Measurements from ENCODE around the gene SLC26A1. TPM values are rescaled to one million over a fixed set of nuclear protein-coding genes. Genes with fewer than 3 reads are reported as not detected.

Gene SLC26A1
- polyA plus RNA-seq, 1 donor (not counting 4 experiments of a cell fraction or from before 2014, with no cell fraction given), result not detected

DNA sequence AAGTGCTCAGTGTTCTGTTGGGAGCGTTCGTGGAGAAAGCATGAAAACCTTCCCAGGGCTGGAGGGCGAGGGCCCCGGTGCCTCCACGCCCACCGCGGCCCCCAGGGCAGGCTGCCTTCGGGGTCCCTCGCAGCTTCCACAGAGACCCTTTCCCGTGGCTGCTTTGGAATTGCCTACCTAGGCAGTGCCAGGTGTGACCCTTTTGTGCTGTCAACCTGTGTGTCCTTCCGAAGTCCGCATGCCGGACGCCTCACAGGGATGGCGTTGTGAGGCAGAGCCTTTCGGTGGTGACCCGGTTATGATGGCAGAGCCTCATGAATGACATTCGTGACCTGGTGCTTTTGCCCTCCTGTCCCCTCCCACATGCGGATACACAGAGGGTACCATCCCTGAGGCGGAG is 43.5 kb downstream of the SLC26A1 start:
- no peak overlapping the region for H2AFZ ChIP-seq (ENCODE audit: control insufficient read depth, low read length)
- FAIRE-seq, result no peak
- TF ChIP-seq CTCF (optimal IDR thresholded peaks at IDR 0.05 in 1 of 3, IDR thresholded peaks at IDR 0.05 in 1 of 3, conservative IDR thresholded peaks at IDR 0.05 in 1 of 3; ENCODE audit: extremely low read depth in 1 of 3, insufficient read depth in 2 of 3, low read length in 3 of 3), result no peak
- no peak for TF ChIP-seq EZH2 (IDR thresholded peaks at IDR 0.05; ENCODE audit: low read length)
- H3K79me2 ChIP-seq (ENCODE audit: control insufficient read depth, insufficient read depth, low read length), result no peaks in the 10 kb centered on the region
- dilution Hi-C loops (cut with MboI; ENCODE audit: extremely low pct_ligation_motif_present, low sequenced_read_pairs), result no loop called here
- H4K20me1 ChIP-seq (ENCODE audit: control insufficient read depth, extremely low read depth, insufficient read depth, low read length), result no peaks in the 10 kb centered on the region
- H3K4me1 ChIP-seq (ENCODE audit: control insufficient read depth, extremely low read depth, insufficient read depth, low read length), result no peaks in the 10 kb centered on the region
- no peak overlapping the region for H3K4me2 ChIP-seq (ENCODE audit: control insufficient read depth, extremely low read depth, insufficient read depth, low read depth, low read length)
- H3K9me1 ChIP-seq (ENCODE audit: control insufficient read depth, extremely low read depth, insufficient read depth, low read length), result no peaks in the 10 kb centered on the region
- no peak for DNase-seq (ENCODE audit: low read depth, low spot score)
- no peaks in the 10 kb centered on the region for H3K9me3 ChIP-seq (ENCODE audit: control insufficient read depth, low read depth, low read length)
- no peaks in the 10 kb centered on the region for H3K27me3 ChIP-seq (ENCODE audit: control insufficient read depth, extremely low read depth, insufficient read depth, low read length)
- H3K36me3 ChIP-seq (ENCODE audit: control insufficient read depth in 2 of 2, extremely low read depth in 1 of 2, insufficient read depth in 2 of 2, low read length in 2 of 2), result peaks cover 0 to 2% of the 10 kb centered on the region in 2 experiments
- H3K4me3 ChIP-seq (ENCODE audit: control insufficient read depth in 2 of 3, extremely low read depth in 1 of 3, insufficient read depth in 2 of 3, low read depth in 1 of 3, low read length in 3 of 3), result no peak overlapping the region
- H3K9ac ChIP-seq (ENCODE audit: control insufficient read depth, extremely low read depth, insufficient read depth, low read length), result no peak overlapping the region
- H3K27ac ChIP-seq (ENCODE audit: control insufficient read depth, insufficient read depth, low read length), result no peak overlapping the region

- Histone ChIP-seq H3K9me1 (ENCODE audit: control insufficient read depth, extremely low read depth, insufficient read depth, low read length) (no peaks in the 10 kb centered on the region), H3K4me1 (ENCODE audit: control insufficient read depth, extremely low read depth, insufficient read depth, low read length) (no peaks in the 10 kb centered on the region), H3K9ac (ENCODE audit: control insufficient read depth, extremely low read depth, insufficient read depth, low read length) (no peak overlapping the region), H2AFZ (ENCODE audit: control insufficient read depth, low read length) (no peak overlapping the region), H3K4me2 (ENCODE audit: control insufficient read depth, extremely low read depth, insufficient read depth, low read depth, low read length) (no peak overlapping the region), H4K20me1 (ENCODE audit: control insufficient read depth, extremely low read depth, insufficient read depth, low read length) (no peaks in the 10 kb centered on the region), H3K4me3 (ENCODE audit: control insufficient read depth in 2 of 3, extremely low read depth in 1 of 3, insufficient read depth in 2 of 3, low read depth in 1 of 3, low read length in 3 of 3) (no peak overlapping the region), H3K36me3 (ENCODE audit: control insufficient read depth in 2 of 2, extremely low read depth in 1 of 2, insufficient read depth in 2 of 2, low read length in 2 of 2) (no peaks in the 10 kb centered on the region), H3K79me2 (ENCODE audit: control insufficient read depth, insufficient read depth, low read length) (no peaks in the 10 kb centered on the region), H3K27ac (ENCODE audit: control insufficient read depth, insufficient read depth, low read length) (no peak overlapping the region), H3K9me3 (ENCODE audit: control insufficient read depth, low read depth, low read length) (no peaks in the 10 kb centered on the region), H3K27me3 (ENCODE audit: control insufficient read depth, extremely low read depth, insufficient read depth, low read length) (no peaks in the 10 kb centered on the region)
- DNase-seq (ENCODE audit: low read depth, low spot score) (no peak), FAIRE-seq (no peak)
- TF ChIP-seq CTCF (optimal IDR thresholded peaks at IDR 0.05 in 1 of 3, IDR thresholded peaks at IDR 0.05 in 1 of 3, conservative IDR thresholded peaks at IDR 0.05 in 1 of 3; ENCODE audit: extremely low read depth in 1 of 3, insufficient read depth in 2 of 3, low read length in 3 of 3) (no peak), EZH2 (IDR thresholded peaks at IDR 0.05; ENCODE audit: low read length) (no peak)
- dilution Hi-C loops (cut with MboI; ENCODE audit: extremely low pct_ligation_motif_present, low sequenced_read_pairs), result no loop called here
These were observed 44.3 kb downstream of the SLC26A1 start for GRCh38 chr4:948936-949300.
